ENCODE measurements around the gene SLCO4A1. TPM values are rescaled to one million over a fixed set of nuclear protein-coding genes. Genes with fewer than 3 reads are reported as not detected.

The SLCO4A1 gene
- polyA plus RNA-seq, 1 donor: 0.30 TPM

- no peak for DNase-seq (ENCODE audit: low read depth)
Measured at GRCh38 chr20:62607366-62608217, 34.7 kb upstream of the SLCO4A1 start.

- DNase-seq (ENCODE audit: low read depth): no peak
Measured at GRCh38 chr20:62608218-62608565, 34.1 kb upstream of the SLCO4A1 start.

- no peak for DNase-seq (ENCODE audit: low read depth)
Measured at GRCh38 chr20:62609279-62609720, 33.0 kb upstream of the SLCO4A1 start.

GRCh38 chr20:62609811-62610757, 32.2 kb upstream of the SLCO4A1 start:
- no peak for DNase-seq (ENCODE audit: low read depth)

- DNase-seq (ENCODE audit: low read depth): no peak
Measured at GRCh38 chr20:62611012-62611411, 31.3 kb upstream of the SLCO4A1 start.

DNA sequence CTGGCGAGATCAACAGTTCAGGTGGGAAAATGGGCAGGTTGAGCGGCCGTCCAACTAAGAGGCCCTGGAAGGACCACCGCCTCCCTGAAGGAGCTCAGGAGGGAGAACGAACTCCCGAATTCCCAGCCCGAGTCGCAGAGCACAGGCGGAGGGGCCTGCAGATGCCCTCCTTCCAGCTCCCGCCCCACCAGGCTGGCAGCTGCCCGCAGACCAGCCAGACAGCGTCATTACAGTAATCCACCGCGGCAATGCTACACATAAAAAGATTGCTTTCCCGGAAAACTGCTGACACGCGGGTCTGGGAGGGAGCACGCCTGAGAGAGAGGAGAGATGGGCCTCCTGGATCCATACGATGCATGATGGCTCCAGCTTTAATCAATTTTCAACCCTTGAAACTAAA, 30.5 kb upstream of the SLCO4A1 start:
- DNase-seq (ENCODE audit: low read depth): no peak

DNA sequence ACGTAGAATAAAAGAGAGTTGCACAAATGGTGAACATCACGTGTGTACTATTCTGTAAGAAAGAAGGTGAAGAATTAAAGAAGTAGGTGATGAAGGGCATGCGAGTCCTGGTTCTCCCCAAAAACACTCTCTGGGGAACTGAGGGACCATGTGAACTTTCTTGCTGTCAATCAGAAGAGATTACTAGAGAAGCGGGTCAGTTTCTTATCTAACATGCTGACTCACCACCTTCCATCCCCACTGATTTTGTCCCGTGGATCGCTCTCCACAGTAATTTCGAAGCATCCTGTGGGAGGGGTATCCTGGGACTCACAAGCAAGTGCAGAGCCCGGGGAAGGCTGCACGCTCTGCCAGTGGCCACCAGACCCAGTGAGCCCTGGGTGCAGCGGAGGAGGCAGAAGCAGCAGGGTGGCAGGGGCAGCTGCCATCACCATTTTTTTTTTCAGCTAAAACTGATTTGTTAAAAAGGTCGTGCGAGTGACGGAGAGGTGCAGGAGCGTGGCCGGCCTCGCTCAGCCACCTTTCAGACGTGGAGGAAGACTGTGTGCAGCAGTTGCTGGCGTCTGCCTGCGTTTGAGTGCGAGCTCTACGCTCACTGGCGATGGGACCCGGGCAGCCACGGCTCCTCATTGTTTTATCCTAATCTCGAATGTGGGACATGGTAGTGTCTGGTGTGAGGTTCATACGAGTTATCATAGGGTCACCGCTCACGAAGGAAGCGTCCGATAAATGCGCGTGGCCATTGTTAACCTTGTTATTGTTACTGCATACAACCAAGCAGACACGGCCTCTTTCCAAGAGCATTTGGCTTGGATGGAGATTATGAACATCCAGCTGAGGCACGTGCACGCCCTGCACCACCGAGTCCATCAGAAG, 28.0 kb upstream of the SLCO4A1 start:
- DNase-seq (ENCODE audit: low read depth): no peak

DNA sequence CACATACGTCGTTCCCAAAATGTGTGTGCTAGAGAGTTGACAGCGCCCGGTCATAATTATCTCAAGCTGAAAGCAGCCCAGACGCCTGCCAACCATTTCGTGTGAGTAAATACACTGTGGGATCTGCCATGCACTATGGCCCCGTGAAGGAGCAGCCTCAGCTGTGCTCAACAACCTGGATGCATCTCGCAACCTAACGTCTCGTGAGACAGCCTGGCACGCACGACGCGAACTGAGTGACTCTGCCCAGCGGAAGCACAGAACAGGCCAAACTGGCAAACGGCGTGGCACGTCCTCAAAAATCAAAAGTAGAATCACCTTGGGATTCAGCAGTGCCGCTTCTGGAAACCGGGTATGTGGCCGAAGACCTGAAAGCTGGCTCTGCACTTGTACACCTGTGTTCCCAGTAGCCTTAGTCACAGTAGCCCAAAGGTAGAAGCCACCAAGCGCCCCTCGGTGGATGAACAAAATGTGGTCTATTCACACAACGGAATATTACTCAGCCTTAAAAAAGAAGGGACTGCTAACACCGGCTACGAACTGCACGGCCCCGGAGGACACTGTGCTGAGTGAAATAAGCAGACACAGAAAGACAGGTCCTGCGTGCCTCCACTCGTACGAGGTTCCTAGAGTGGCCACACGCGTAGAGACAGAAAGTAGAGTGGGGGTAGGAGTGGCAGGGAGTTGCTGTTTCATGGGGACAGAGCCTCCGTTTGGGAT, 27.2 kb upstream of the SLCO4A1 start:
- no peak for DNase-seq (ENCODE audit: low read depth)

GRCh38 chr20:62615750-62616251, 26.5 kb upstream of the SLCO4A1 start:
- DNase-seq (ENCODE audit: low read depth): no peak

DNA sequence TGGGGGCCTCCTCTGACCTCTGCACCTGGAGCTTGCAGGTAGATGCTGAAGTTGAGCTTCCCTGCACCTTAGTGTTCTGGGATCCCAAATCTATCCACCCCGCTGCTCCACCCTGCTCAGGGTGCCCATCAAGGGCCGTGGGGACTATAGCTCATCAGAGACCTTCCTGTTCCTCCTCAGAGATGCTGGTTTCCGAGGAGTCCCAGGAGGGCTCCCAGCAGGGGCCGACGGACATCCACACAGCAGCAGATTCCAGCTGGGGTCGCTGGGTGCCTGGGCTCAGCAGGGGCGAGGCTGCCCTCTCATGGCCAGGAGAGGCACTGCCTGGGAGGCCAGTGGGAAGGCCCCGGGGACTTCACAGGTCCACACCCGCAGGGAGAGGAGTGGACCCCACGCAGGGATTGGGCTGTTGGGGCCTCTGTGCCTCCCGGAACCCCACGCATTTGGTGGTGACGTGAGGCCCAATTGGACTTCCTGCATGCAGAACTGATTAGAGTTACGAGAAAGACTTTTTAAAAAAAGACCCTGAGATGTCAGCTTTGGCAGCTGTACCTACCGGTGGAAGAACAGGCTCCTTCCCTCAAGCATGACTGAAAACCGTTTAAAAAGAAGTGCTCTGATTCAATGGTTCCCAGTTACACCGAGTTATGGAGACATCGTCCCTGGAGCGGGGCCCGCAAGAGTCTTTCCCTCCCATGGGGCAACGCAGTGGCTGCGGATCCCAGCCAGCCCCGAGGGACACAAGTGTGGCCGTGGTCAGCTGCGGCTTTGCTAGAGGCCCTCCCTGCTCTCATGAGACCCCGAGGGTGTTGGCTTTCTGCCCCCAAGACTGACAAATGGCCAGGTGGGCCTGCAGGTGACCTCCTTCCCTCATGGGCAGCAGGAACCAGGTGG, 25.3 kb upstream of the SLCO4A1 start:
- no peak for DNase-seq (ENCODE audit: low read depth)

DNA sequence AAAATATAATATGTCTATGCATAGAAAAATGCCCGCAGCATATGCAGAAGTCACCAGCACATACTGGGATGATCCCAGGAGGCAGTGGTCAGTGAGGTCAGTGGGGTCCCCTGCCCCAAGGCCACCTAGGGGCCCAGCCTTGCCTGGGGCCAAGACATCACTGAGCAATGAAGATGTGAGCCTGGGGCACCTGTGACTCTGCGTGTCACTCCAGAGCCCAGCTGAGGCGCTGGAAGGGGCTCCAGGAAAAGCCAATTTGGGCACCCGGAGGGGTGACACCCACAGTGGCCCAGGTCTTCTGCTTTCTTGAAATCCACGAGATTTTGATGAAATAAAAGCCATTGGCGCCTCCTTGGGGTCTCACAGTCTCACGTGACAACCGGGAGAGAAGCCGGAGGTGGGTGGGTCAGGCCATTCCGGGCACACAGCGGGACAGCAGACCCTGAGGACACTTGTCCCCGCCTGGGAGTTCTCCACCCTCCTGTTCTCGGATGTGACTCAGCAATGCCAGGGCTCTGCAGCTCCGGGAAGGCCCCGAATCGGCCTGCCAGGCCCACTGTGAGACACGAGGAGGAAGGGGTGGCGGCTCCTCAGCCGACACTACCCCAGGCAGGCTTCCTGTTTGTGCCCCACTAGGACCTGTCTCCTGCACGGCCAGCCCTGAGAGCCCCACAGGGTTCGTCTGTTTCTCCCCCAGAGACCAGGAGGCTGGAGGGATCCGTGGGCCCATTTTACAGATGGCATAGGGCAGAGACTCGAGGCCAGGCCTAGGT, 24.4 kb upstream of the SLCO4A1 start:
- DNase-seq (ENCODE audit: low read depth): no peak

DNA sequence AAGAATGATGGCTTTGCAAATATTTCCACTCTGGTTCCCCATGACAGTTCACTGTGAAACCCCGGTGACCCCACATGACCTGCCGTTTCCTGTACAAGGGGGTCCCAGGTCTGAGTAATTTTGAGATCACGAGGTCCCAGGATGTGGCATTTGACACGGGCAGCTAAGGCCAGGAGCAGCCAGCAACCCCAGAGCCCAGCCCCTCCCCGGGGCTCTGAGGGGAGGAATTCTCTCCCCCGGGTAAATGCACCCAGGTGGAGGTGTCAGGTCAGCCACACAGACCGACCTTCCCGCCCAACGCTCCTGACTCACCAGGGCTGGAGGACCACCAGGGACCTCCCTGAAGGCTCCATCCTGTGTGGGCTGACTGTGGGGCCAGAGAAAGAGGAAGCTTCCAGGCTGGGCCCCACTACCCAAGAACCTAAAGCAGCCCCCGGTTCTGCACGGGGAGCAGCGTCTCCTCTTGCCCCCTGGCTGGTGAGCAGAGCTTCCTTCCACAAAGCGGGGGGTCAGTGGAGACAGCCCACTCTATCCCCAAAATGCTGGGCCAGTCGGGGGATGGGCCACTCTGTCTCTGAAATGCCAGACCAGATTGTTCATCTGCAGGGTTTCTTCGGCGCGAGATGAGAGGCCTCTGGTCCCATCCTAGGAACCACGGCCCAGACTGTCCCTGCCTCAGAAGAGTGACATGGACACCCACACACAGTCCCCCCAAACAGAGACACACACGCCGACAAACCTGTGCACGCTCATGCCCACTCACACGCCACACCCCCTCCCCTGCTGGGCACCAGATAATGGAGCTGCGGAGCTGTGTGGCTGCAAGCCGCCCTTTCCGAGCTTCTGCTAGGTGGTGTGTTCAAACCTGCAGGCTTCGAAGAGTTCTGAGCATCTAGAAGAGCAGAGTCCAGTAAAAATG, 23.4 kb upstream of the SLCO4A1 start:
- no peak for DNase-seq (ENCODE audit: low read depth)

GRCh38 chr20:62620625-62621024, 21.7 kb upstream of the SLCO4A1 start:
- no peak for DNase-seq (ENCODE audit: low read depth)

DNA sequence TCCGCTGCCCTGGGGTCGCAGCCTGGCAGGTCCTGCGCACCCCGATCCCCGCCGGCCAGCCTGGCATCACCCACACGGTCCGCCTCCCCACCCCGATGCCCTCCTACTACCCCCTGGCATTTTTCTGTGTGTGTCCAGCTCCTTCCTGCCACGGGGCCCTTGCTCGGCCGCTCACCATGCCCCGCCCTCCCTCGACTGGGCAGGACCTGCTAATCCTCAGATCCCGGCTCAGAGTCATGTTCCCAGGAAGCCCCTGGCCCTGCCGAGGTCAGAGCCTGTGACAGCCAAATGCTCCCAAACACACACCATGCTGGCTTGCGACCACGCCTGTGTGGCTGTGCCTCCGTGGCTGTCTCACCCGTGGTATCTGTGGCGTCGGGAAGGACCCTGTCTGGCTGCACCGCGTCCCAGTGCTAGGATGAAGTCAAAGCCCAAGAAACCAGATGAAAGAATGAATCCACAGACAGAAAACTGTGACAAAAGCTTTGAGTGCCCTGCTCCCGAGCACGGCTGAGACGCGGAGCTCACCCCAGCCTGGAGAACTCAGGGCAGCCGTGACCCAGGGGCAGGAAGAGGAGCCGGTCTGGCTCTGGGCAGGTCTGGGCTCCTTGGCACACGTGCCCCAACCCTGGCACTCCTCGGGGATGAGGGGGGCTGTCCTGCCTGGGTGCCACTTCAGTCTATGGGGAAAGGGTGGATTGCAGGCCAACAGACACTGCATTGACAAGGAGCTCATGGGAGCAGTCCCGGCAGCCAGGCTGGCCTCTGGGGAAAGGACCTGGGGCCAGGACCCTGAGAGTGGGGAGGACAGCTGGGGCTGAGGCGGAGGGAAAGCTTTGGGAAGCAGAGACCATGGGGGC, 20.8 kb upstream of the SLCO4A1 start:
- DNase-seq (ENCODE audit: low read depth): no peak

- DNase-seq (ENCODE audit: low read depth): no peak
Measured at GRCh38 chr20:62622178-62622876, 20.0 kb upstream of the SLCO4A1 start.

GRCh38 chr20:62622877-62623487, 19.3 kb upstream of the SLCO4A1 start:
- DNase-seq (ENCODE audit: low read depth): no peak
